PC-9 (cell line): ENCODE measurements around the gene CEL. TPM values are rescaled to one million over a fixed set of nuclear protein-coding genes. Genes with fewer than 3 reads are reported as not detected.

Source experiments
- BruUV-seq: library from RNA; stranded (reverse); fragments of 400-500 nt; replicated peaks from 2 replicates; lab custom pipeline; 2021; lab: Mats Ljungman, UMichigan
- CTCF ChIA-PET: fragments of 300-600 bp; sonication (Branson Sonifier 250); formaldehyde crosslinking; loops from one replicate; lab custom pipeline; 2022; ENCODE audit warnings: antibody characterized with exemption; lab: Charles Lee
- POLR2A ChIA-PET: fragments of 300-600 bp; sonication (Branson Sonifier 250); formaldehyde crosslinking; loops from one replicate; lab custom pipeline; 2022; ENCODE audit warnings: antibody characterized with exemption; ENCODE audit not compliant: unreplicated experiment; lab: Charles Lee
- DNase-seq, 2 experiments: peaks; one replicate each; pipeline versions ENCODE4 v3.0.0 to v3.0.0-alpha.2; 2015 to 2022; ENCODE audit warnings: mixed read lengths in 1 of 2
- H2AFZ ChIP-seq: fragments of 200-600 bp; sonication (generic); 2 replicates; pipeline ENCODE4 v1.8.1; 2017; ENCODE audit warnings: antibody characterized with exemption
- H3F3A ChIP-seq: fragments of 200-600 bp; sonication (generic); 2 replicates; pipeline ENCODE4 v1.8.1; 2017; ENCODE audit warnings: antibody characterized with exemption, mild to moderate bottlenecking, low read depth; ENCODE audit not compliant: insufficient read depth
- H3K27ac ChIP-seq: fragments of 200-600 bp; sonication (generic); 2 replicates; pipeline ENCODE4 v1.6.1; 2016; ENCODE audit warnings: mixed run types
- H3K27me3 ChIP-seq: fragments of 200-600 bp; sonication (generic); 2 replicates; pipeline ENCODE4 v1.6.1; 2016; ENCODE audit warnings: low read depth, mixed run types; ENCODE audit not compliant: insufficient read depth
- H3K36me3 ChIP-seq: fragments of 200-600 bp; sonication (generic); 2 replicates; pipeline ENCODE4 v1.6.1; 2016; ENCODE audit warnings: low read depth, mixed run types
- H3K4me1 ChIP-seq: fragments of 200-600 bp; sonication (generic); replicated peaks from 2 replicates; pipeline ENCODE4 v1.6.1; 2016; ENCODE audit warnings: mixed run types; ENCODE audit not compliant: insufficient read depth
- H3K4me2 ChIP-seq: fragments of 200-600 bp; sonication (generic); 2 replicates; pipeline ENCODE4 v1.6.1; 2017; ENCODE audit warnings: mixed run types
- H3K4me3 ChIP-seq: fragments of 200-600 bp; sonication (generic); 2 replicates; pipeline ENCODE4 v1.6.1; 2016; ENCODE audit warnings: mixed run types
- H3K79me2 ChIP-seq: fragments of 200-600 bp; sonication (generic); 2 replicates; pipeline ENCODE4 v1.6.1; 2017; ENCODE audit warnings: low read depth, mixed run types
- H3K9me2 ChIP-seq: fragments of 200-600 bp; sonication (generic); 2 replicates; pipeline ENCODE4 v1.8.1; 2017; ENCODE audit warnings: mild to moderate bottlenecking; ENCODE audit not compliant: insufficient read depth
- H3K9me3 ChIP-seq: fragments of 200-600 bp; sonication (generic); 2 replicates; pipeline ENCODE4 v1.8.1; 2016; ENCODE audit warnings: low read depth; ENCODE audit not compliant: insufficient read depth
- H4K20me1 ChIP-seq: fragments of 200-600 bp; sonication (generic); 2 replicates; pipeline ENCODE4 v1.8.1; 2017; ENCODE audit not compliant: insufficient read depth
- CTCF ChIP-seq: fragments of 200-600 bp; sonication (generic); conservative IDR thresholded peaks from 2 replicates; pipeline ENCODE4 v1.6.1; 2017; ENCODE audit warnings: mixed run types, antibody characterized with exemption, mild to moderate bottlenecking, moderate library complexity
- EZH2 ChIP-seq: fragments of 200-600 bp; sonication (generic); IDR thresholded peaks from 2 replicates; pipeline ENCODE4 v1.8.0; 2017; ENCODE audit warnings: antibody characterized with exemption, low read depth
- intact Hi-C: fragments of 100-400 bp; cut with micrococcal nuclease; formaldehyde crosslinking; loops from one replicate; pipeline ENCODE4 v1.10.0; 2022; ENCODE audit not compliant: unreplicated experiment
- total RNA-seq: library from RNA; stranded (reverse); gene quantifications from 2 replicates; pipeline ENCODE4 v1.2.3, GENCODE V29; 2021

CEL gene
- total RNA-seq, 1 experiment from 2014 or later: 2.7 TPM

- Histone ChIP-seq H3K9me3 (no peaks in the 10 kb centered on the region), H3K4me1 (peaks cover 10% of the 10 kb centered on the region), H3K27me3 (no peaks in the 10 kb centered on the region), H3K79me2 (no peaks in the 10 kb centered on the region), H3K27ac (no peak overlapping the region), H3K4me3 (no peak overlapping the region), H3K36me3 (no peaks in the 10 kb centered on the region), H2AFZ (no peak overlapping the region), H3F3A (peaks cover 10% of the 10 kb centered on the region; the same call in 1 of the 2 replicates), H4K20me1 (peaks cover 36% of the 10 kb centered on the region), H3K9me2 (no peaks in the 10 kb centered on the region), H3K4me2 (no peak overlapping the region)
- intact Hi-C loops: no loop called here
- BruUV-seq: no TSS peak
- ChIA-PET CTCF (interaction anchor here (0.7 kb wide), 1 partner anchor 9 kb away, joined by 3 read pairs; no protein-coding TSS in a partner anchor), POLR2A (interaction anchor here (0.5 to 1.0 kb wide), 2 partner anchors 23 to 50 kb away, joined by 4 to 24 read pairs; no protein-coding TSS in a partner anchor)
- DNase-seq: no peak
- TF ChIP-seq CTCF: no peak
- no peak for TF ChIP-seq EZH2
These were observed 50.3 kb downstream of the CEL start for GRCh38 chr9:133111808-133112662.

- no peak for TF ChIP-seq EZH2
- Histone ChIP-seq H3K27me3 (no peaks in the 10 kb centered on the region), H3K9me3 (no peaks in the 10 kb centered on the region), H3K4me2 (no peak overlapping the region), H3F3A (peaks cover 10% of the 10 kb centered on the region; the same call in 1 of the 2 replicates), H3K4me3 (no peak overlapping the region), H4K20me1 (peaks cover 39% of the 10 kb centered on the region), H3K4me1 (peaks cover 10% of the 10 kb centered on the region), H2AFZ (no peak overlapping the region), H3K36me3 (no peaks in the 10 kb centered on the region), H3K27ac (no peak overlapping the region), H3K79me2 (no peaks in the 10 kb centered on the region), H3K9me2 (no peaks in the 10 kb centered on the region)
- intact Hi-C loops: no loop called here
- ChIA-PET POLR2A (interaction anchor here (1.0 kb wide), 1 partner anchor 23 kb away, joined by 4 read pairs; no protein-coding TSS in a partner anchor), CTCF (no interaction called here)
- DNase-seq: no peak
- no TSS peak for BruUV-seq
These were observed 50.9 kb downstream of the CEL start for GRCh38 chr9:133112663-133113026.

GRCh38 chr9:133113163-133113948 is 51.6 kb downstream of the CEL start:
- Histone ChIP-seq H3K27ac (no peak overlapping the region), H3K9me3 (no peaks in the 10 kb centered on the region), H3K36me3 (no peaks in the 10 kb centered on the region), H3K79me2 (no peaks in the 10 kb centered on the region), H2AFZ (no peak overlapping the region), H3K4me1 (peaks cover 10% of the 10 kb centered on the region), H4K20me1 (peaks cover 46% of the 10 kb centered on the region), H3K4me2 (no peak overlapping the region), H3K9me2 (no peaks in the 10 kb centered on the region), H3K27me3 (no peaks in the 10 kb centered on the region), H3K4me3 (no peak overlapping the region), H3F3A (peaks cover 10% of the 10 kb centered on the region; the same call in 1 of the 2 replicates)
- BruUV-seq: no TSS peak
- intact Hi-C loops: no loop called here
- TF ChIP-seq CTCF (no peak), EZH2 (no peak)
- ChIA-PET POLR2A (interaction anchor here (1.0 kb wide), 1 partner anchor 22 kb away, joined by 4 read pairs; no protein-coding TSS in a partner anchor), CTCF (interaction anchor here (1.8 kb wide), 1 partner anchor 31 kb away, joined by 15 read pairs; no protein-coding TSS in a partner anchor)
- DNase-seq: no peak
